PC-3 (cell line): ENCODE data around the gene ORAI2. TPM values are rescaled to one million over a fixed set of nuclear protein-coding genes. Genes with fewer than 3 reads are reported as not detected.

ENCODE experiments used
- ATAC-seq: fragments of 200-7000 bp; cut with Tn5 transposase; 2 replicates; pipeline ENCODE4 v1.9.1; 2020; ENCODE audit warnings: mild to moderate bottlenecking, moderate library complexity
- BruUV-seq: library from RNA; stranded (reverse); fragments of 400-500 nt; replicated peaks from 2 replicates; lab custom pipeline; 2021; lab: Mats Ljungman, UMichigan
- CTCF ChIA-PET: fragments of 300-600 bp; sonication (Branson Sonifier 250); formaldehyde crosslinking; loops from one replicate; lab custom pipeline; 2022; ENCODE audit warnings: antibody characterized with exemption; lab: Charles Lee
- POLR2A ChIA-PET: fragments of 300-600 bp; sonication (Branson Sonifier 250); formaldehyde crosslinking; loops from one replicate; lab custom pipeline; 2022; ENCODE audit warnings: antibody characterized with exemption; ENCODE audit not compliant: unreplicated experiment; lab: Charles Lee
- DNase-seq: peaks from one replicate; pipeline ENCODE4 v3.0.0-alpha.2; 2015
- H2AFZ ChIP-seq: fragments of 300-600 bp; sonication (generic); 2 replicates; pipeline ENCODE4 v1.6.0; 2016; ENCODE audit warnings: antibody characterized with exemption, low read length
- H3F3A ChIP-seq: fragments of 300-600 bp; sonication (generic); one replicate; pipeline ENCODE4 v1.6.0; 2017; ENCODE audit warnings: antibody characterized with exemption, low read length, control low read depth, mild to moderate bottlenecking; ENCODE audit not compliant: unreplicated experiment
- H3K27ac ChIP-seq: fragments of 300-600 bp; sonication (generic); 2 replicates; pipeline ENCODE4 v1.5.1; 2016; ENCODE audit warnings: mild to moderate bottlenecking, low read length
- H3K27me3 ChIP-seq: fragments of 300-600 bp; sonication (generic); 2 replicates; pipeline ENCODE4 v1.6.1; 2016; ENCODE audit warnings: low read length, mixed read lengths
- H3K36me3 ChIP-seq: fragments of 300-600 bp; sonication (generic); 2 replicates; pipeline ENCODE4 v1.6.1; 2016; ENCODE audit warnings: low read depth, mixed run types, low read length, mixed read lengths
- H3K4me1 ChIP-seq: fragments of 300-600 bp; sonication (generic); 2 replicates; pipeline ENCODE4 v1.5.1; 2016; ENCODE audit warnings: low read length; ENCODE audit not compliant: insufficient read depth
- H3K4me2 ChIP-seq: fragments of 300-600 bp; sonication (generic); 2 replicates; pipeline ENCODE4 v1.6.0; 2016; ENCODE audit warnings: low read length
- H3K4me3 ChIP-seq: fragments of 300-600 bp; sonication (generic); 2 replicates; pipeline ENCODE4 v1.5.1; 2016; ENCODE audit warnings: mild to moderate bottlenecking, low read length, mixed read lengths
- H3K79me2 ChIP-seq: fragments of 300-600 bp; sonication (generic); 2 replicates; pipeline ENCODE4 v1.6.1; 2017; ENCODE audit warnings: low read length, mixed read lengths
- H3K9ac ChIP-seq: fragments of 300-600 bp; sonication (generic); 2 replicates; pipeline ENCODE4 v1.6.0; 2016; ENCODE audit warnings: mild to moderate bottlenecking, low read length
- H3K9me2 ChIP-seq: fragments of 300-600 bp; sonication (generic); replicated peaks from 2 replicates; pipeline ENCODE4 v1.6.1; 2016; ENCODE audit warnings: mixed run types, low read length, mixed read lengths
- H3K9me3 ChIP-seq: fragments of 300-600 bp; sonication (generic); 2 replicates; pipeline ENCODE4 v1.6.1; 2016; ENCODE audit warnings: low read length, mixed read lengths
- H4K20me1 ChIP-seq: fragments of 300-600 bp; sonication (generic); 2 replicates; pipeline ENCODE4 v1.6.1; 2016; ENCODE audit warnings: low read length, mixed read lengths
- CTCF ChIP-seq: fragments of 300-600 bp; sonication (generic); conservative IDR thresholded peaks from 2 replicates; pipeline ENCODE4 v1.5.1; 2017; ENCODE audit warnings: antibody characterized with exemption, low read depth, mild to moderate bottlenecking, low read length
- EZH2 ChIP-seq: fragments of 300-600 bp; sonication (generic); IDR thresholded peaks from one replicate; pipeline ENCODE4 v1.6.1; 2017; ENCODE audit warnings: antibody characterized with exemption, mild to moderate bottlenecking, low read length; ENCODE audit not compliant: unreplicated experiment
- EZH2phosphoT487 ChIP-seq: fragments of 300-600 bp; sonication (generic); IDR thresholded peaks from 2 replicates; pipeline ENCODE4 v1.6.1; 2018; ENCODE audit warnings: mild to moderate bottlenecking, antibody characterized with exemption, low read length, borderline replicate concordance
- intact Hi-C: fragments of 100-400 bp; cut with micrococcal nuclease; formaldehyde crosslinking; loops from 2 replicates; pipeline ENCODE4 v1.9.0; 2023
- total RNA-seq: library from RNA; depleted of rRNA; stranded (reverse); fragments of >200 nt; gene quantifications from 2 replicates; pipeline ENCODE4 v1.2.3, GENCODE V29; 2014

Gene ORAI2
- total RNA-seq, 1 experiment from 2014 or later, result 20.8 TPM

GRCh38 chr7:102449136-102449535 lies 15.8 kb downstream of the ORAI2 start:
- CTCF ChIA-PET, result no interaction called here
- no peak overlapping the region for H3K4me2 ChIP-seq
- TF ChIP-seq CTCF (no peak), EZH2 (no peak), EZH2phosphoT487 (no peak)
- no peaks in the 10 kb centered on the region for H4K20me1 ChIP-seq
- no peak for DNase-seq
- no peaks in the 10 kb centered on the region for H3F3A ChIP-seq
- no peak overlapping the region for H3K9ac ChIP-seq
- no peaks in the 10 kb centered on the region for H3K36me3 ChIP-seq
- no peaks in the 10 kb centered on the region for H3K9me3 ChIP-seq
- no peak overlapping the region for H2AFZ ChIP-seq
- POLR2A ChIA-PET, result no interaction called here
- no peaks in the 10 kb centered on the region for H3K27me3 ChIP-seq
- no peaks in the 10 kb centered on the region for H3K79me2 ChIP-seq
- no peaks in the 10 kb centered on the region for H3K9me2 ChIP-seq
- no TSS peak for BruUV-seq
- no peak for ATAC-seq
- H3K4me1 ChIP-seq, result peaks cover 5% of the 10 kb centered on the region; the same call in 1 of the 2 replicates
- H3K27ac ChIP-seq, result no peak overlapping the region
- intact Hi-C loops, result no loop called here
- H3K4me3 ChIP-seq, result no peak overlapping the region

- Histone ChIP-seq H3K79me2 (no peaks in the 10 kb centered on the region), H3K4me3 (no peak overlapping the region), H3K27me3 (no peaks in the 10 kb centered on the region), H3K9ac (no peak overlapping the region), H3K9me2 (no peaks in the 10 kb centered on the region), H3K4me2 (no peak overlapping the region), H3K9me3 (no peaks in the 10 kb centered on the region), H2AFZ (no peak overlapping the region), H3K4me1 (peaks cover 5% of the 10 kb centered on the region; the same call in 1 of the 2 replicates), H3K27ac (no peak overlapping the region), H4K20me1 (no peaks in the 10 kb centered on the region), H3F3A (no peaks in the 10 kb centered on the region), H3K36me3 (no peaks in the 10 kb centered on the region)
- no TSS peak for BruUV-seq
- intact Hi-C loops, result loop anchor here (5.0 kb wide), 2 partner anchors 38 to 53 kb away; partner anchors contain the start of gene PRKRIP1
- ATAC-seq (peak; percentile 75), DNase-seq (peak; percentile 51)
- ChIA-PET POLR2A (interaction anchor here (0.6 kb wide), 1 partner anchor 17 kb away, joined by 6 read pairs; the partner anchor contains the start of gene ORAI2), CTCF (interaction anchor here (0.5 to 1.0 kb wide), 5 partner anchors 9 to 907 kb away, joined by 3 to 6 read pairs (median 4); partner anchors contain the start of gene ORAI2)
- peak; percentile 54 for TF ChIP-seq CTCF
- no peak for TF ChIP-seq EZH2
These were observed 16.9 kb downstream of the ORAI2 start for GRCh38 chr7:102450242-102450641.

GRCh38 chr7:102451371-102452054 lies 18.1 kb downstream of the ORAI2 start:
- Histone ChIP-seq H4K20me1 (no peaks in the 10 kb centered on the region), H3K4me3 (no peak overlapping the region), H3K9ac (no peak overlapping the region), H3K79me2 (no peaks in the 10 kb centered on the region), H3K27me3 (no peaks in the 10 kb centered on the region), H3K9me2 (no peaks in the 10 kb centered on the region), H3F3A (no peaks in the 10 kb centered on the region), H3K4me1 (peaks cover 5% of the 10 kb centered on the region; the same call in 1 of the 2 replicates), H3K27ac (no peak overlapping the region), H3K4me2 (peak overlapping the region; percentile 28; the same call in 1 of the 2 replicates), H3K36me3 (no peaks in the 10 kb centered on the region), H3K9me3 (no peaks in the 10 kb centered on the region), H2AFZ (no peak overlapping the region)
- CTCF ChIA-PET, result interaction anchor here (0.6 kb wide), 1 partner anchor 10 kb away, joined by 7 read pairs; no protein-coding TSS in a partner anchor
- intact Hi-C loops, result loop anchor here (5.0 kb wide), 2 partner anchors 39 to 54 kb away; partner anchors contain the start of gene PRKRIP1
- no peak for DNase-seq
- ATAC-seq, result peak; percentile 31; the same call in 1 of the 2 replicates
- POLR2A ChIA-PET, result no interaction called here
- BruUV-seq, result no TSS peak
- TF ChIP-seq EZH2 (no peak), EZH2phosphoT487 (no peak), CTCF (no peak; the same call in 1 of the 2 replicates)
